ENCODE results near the gene SEMA6A.

SEMA6A gene

GRCh38 chr5:116396476-116397099, 178.0 kb downstream of the SEMA6A start:
- no peak for DNase-seq

- no peak for DNase-seq
These were observed 178.9 kb downstream of the SEMA6A start for GRCh38 chr5:116395631-116396203.

GRCh38 chr5:116395226-116395625, 179.4 kb downstream of the SEMA6A start:
- no peak for DNase-seq

- no peak for DNase-seq
These were observed 180.3 kb downstream of the SEMA6A start for GRCh38 chr5:116394186-116394867.
